ENCODE measurements around the gene RIN3. TPM values are rescaled to one million over a fixed set of nuclear protein-coding genes. Genes with fewer than 3 reads are reported as not detected.

Gene RIN3
- polyA plus RNA-seq, 6 donors from 2014 or later = 7.6 to 43.7 (median 24.5) TPM

- ATAC-seq (ENCODE audit: low read depth in 2 of 2) (no peak), DNase-seq (no peak)
- no peak overlapping the region for H3K4me3 Mint-ChIP-seq
- peaks cover 0 to 6% of the 10 kb centered on the region in 2 donors for H3K36me3 Mint-ChIP-seq
- H3K9me3 Mint-ChIP-seq = no peaks in the 10 kb centered on the region
- peaks cover 10 to 32% (median 17%) of the 10 kb centered on the region in 3 donors for H3K27me3 Mint-ChIP-seq
- H3K27ac Mint-ChIP-seq = peak overlapping the region in 1 of 6 donors; percentile 68
- H3K4me1 Mint-ChIP-seq = peaks cover 3 to 10% (median 3%) of the 10 kb centered on the region in 3 donors
These were observed 21.8 kb upstream of the RIN3 start for GRCh38 chr14:92491782-92492181.

GRCh38 chr14:92492258-92492657 lies 21.3 kb upstream of the RIN3 start:
- H3K4me1 Mint-ChIP-seq = peaks cover under 1 to 9% (median 3%) of the 10 kb centered on the region in 3 donors
- no peak for DNase-seq
- H3K9me3 Mint-ChIP-seq = no peaks in the 10 kb centered on the region
- H3K27ac Mint-ChIP-seq = peak overlapping the region in 1 of 6 donors; percentile 77
- no peak for ATAC-seq (ENCODE audit: low read depth in 2 of 2)
- peaks cover 5 to 32% (median 12%) of the 10 kb centered on the region in 3 donors for H3K27me3 Mint-ChIP-seq
- peaks cover 0 to 6% of the 10 kb centered on the region in 2 donors for H3K36me3 Mint-ChIP-seq
- no peak overlapping the region for H3K4me3 Mint-ChIP-seq

GRCh38 chr14:92493024-92493423 lies 20.6 kb upstream of the RIN3 start:
- H3K4me3 Mint-ChIP-seq = peak overlapping the region in 1 of 8 donors; percentile 66
- DNase-seq = no peak
- H3K9me3 Mint-ChIP-seq = no peaks in the 10 kb centered on the region
- no peak for ATAC-seq (ENCODE audit: low read depth in 2 of 2)
- peaks cover 5 to 32% (median 8%) of the 10 kb centered on the region in 3 donors for H3K27me3 Mint-ChIP-seq
- peaks cover 0 to 6% of the 10 kb centered on the region in 2 donors for H3K36me3 Mint-ChIP-seq
- H3K27ac Mint-ChIP-seq = peak overlapping the region in 1 of 6 donors; percentile 63
- H3K4me1 Mint-ChIP-seq = peaks cover 0 to 5% (median 3%) of the 10 kb centered on the region in 3 donors

GRCh38 chr14:92493492-92493891 lies 20.1 kb upstream of the RIN3 start:
- no peak for ATAC-seq (ENCODE audit: low read depth in 2 of 2)
- Mint-ChIP-seq H3K27ac (no peak overlapping the region), H3K4me1 (peaks cover 0 to 5% (median 3%) of the 10 kb centered on the region in 3 donors), H3K27me3 (peaks cover 5 to 32% (median 8%) of the 10 kb centered on the region in 3 donors), H3K9me3 (no peaks in the 10 kb centered on the region), H3K36me3 (peaks cover 0 to 6% of the 10 kb centered on the region in 2 donors), H3K4me3 (no peak overlapping the region)
- DNase-seq = no peak

- no peak for DNase-seq
These were observed 19.1 kb upstream of the RIN3 start for GRCh38 chr14:92494512-92494911.

GRCh38 chr14:92495027-92495426 lies 18.6 kb upstream of the RIN3 start:
- Mint-ChIP-seq H3K27ac (peak overlapping the region in 2 of 6 donors; percentile 20 to 28), H3K27me3 (peaks cover under 1 to 35% (median 2%) of the 10 kb centered on the region in 3 donors), H3K4me1 (peaks cover 0 to 5% (median 3%) of the 10 kb centered on the region in 3 donors), H3K9me3 (no peaks in the 10 kb centered on the region), H3K36me3 (peaks cover 0 to 6% of the 10 kb centered on the region in 2 donors), H3K4me3 (no peak overlapping the region)
- DNase-seq (no peak), ATAC-seq (ENCODE audit: low read depth in 2 of 2) (no peak)

More at GRCh38 chr14:92494512-92494911, 19.1 kb upstream of the RIN3 start:
- Mint-ChIP-seq H3K4me3 (no peak overlapping the region), H3K27me3 (peaks cover 5 to 32% (median 6%) of the 10 kb centered on the region in 3 donors), H3K4me1 (peaks cover 0 to 5% (median 3%) of the 10 kb centered on the region in 3 donors), H3K36me3 (peaks cover 0 to 6% of the 10 kb centered on the region in 2 donors), H3K9me3 (no peaks in the 10 kb centered on the region), H3K27ac (no peak overlapping the region)
- ATAC-seq (ENCODE audit: low read depth in 2 of 2) = no peak

- H3K4me1 Mint-ChIP-seq = peaks cover 0 to 5% (median 3%) of the 10 kb centered on the region in 3 donors
- H3K9me3 Mint-ChIP-seq = no peaks in the 10 kb centered on the region
- ATAC-seq (ENCODE audit: low read depth in 2 of 2) (no peak), DNase-seq (no peak)
- peak overlapping the region in 1 of 6 donors; percentile 18 for H3K27ac Mint-ChIP-seq
- peaks cover 0 to 6% of the 10 kb centered on the region in 2 donors for H3K36me3 Mint-ChIP-seq
- H3K27me3 Mint-ChIP-seq = peaks cover 0 to 37% (median 0%) of the 10 kb centered on the region in 3 donors
- H3K4me3 Mint-ChIP-seq = no peak overlapping the region
These were observed 17.3 kb upstream of the RIN3 start for GRCh38 chr14:92496191-92496857.

GRCh38 chr14:92497391-92497790 lies 16.2 kb upstream of the RIN3 start:
- peaks cover 0 to 3% of the 10 kb centered on the region in 2 donors for H3K36me3 Mint-ChIP-seq
- DNase-seq = no peak
- no peak for ATAC-seq (ENCODE audit: low read depth in 2 of 2)
- no peak overlapping the region for H3K27ac Mint-ChIP-seq
- H3K27me3 Mint-ChIP-seq = peaks cover 0 to 36% (median 0%) of the 10 kb centered on the region in 3 donors
- H3K9me3 Mint-ChIP-seq = no peaks in the 10 kb centered on the region
- peak overlapping the region in 1 of 8 donors; percentile 44 for H3K4me3 Mint-ChIP-seq
- H3K4me1 Mint-ChIP-seq = peaks cover 0 to 5% (median 3%) of the 10 kb centered on the region in 3 donors

- Mint-ChIP-seq H3K9me3 (no peaks in the 10 kb centered on the region), H3K4me3 (no peak overlapping the region), H3K27me3 (peaks cover 0 to 27% (median 0%) of the 10 kb centered on the region in 3 donors), H3K4me1 (peaks cover 7 to 13% (median 10%) of the 10 kb centered on the region in 3 donors), H3K27ac (no peak overlapping the region), H3K36me3 (no peaks in the 10 kb centered on the region)
- DNase-seq = no peak
- ATAC-seq (ENCODE audit: low read depth in 2 of 2) = no peak
These were observed 14.3 kb upstream of the RIN3 start for GRCh38 chr14:92499234-92499633.

- peak overlapping the region in 1 of 8 donors; percentile 76 for H3K4me3 Mint-ChIP-seq
- DNase-seq (no peak), ATAC-seq (ENCODE audit: low read depth in 2 of 2) (no peak)
- peaks cover 20 to 26% (median 21%) of the 10 kb centered on the region in 3 donors for H3K4me1 Mint-ChIP-seq
- H3K9me3 Mint-ChIP-seq = no peaks in the 10 kb centered on the region
- H3K27ac Mint-ChIP-seq = peak overlapping the region in 1 of 6 donors; percentile 42
- no peaks in the 10 kb centered on the region for H3K36me3 Mint-ChIP-seq
- peaks cover 0 to 27% (median 0%) of the 10 kb centered on the region in 3 donors for H3K27me3 Mint-ChIP-seq
These were observed 13.1 kb upstream of the RIN3 start for GRCh38 chr14:92500491-92500941.

- H3K4me1 Mint-ChIP-seq = peaks cover 26 to 34% (median 33%) of the 10 kb centered on the region in 3 donors
- no peak for ATAC-seq (ENCODE audit: low read depth in 2 of 2)
- H3K27me3 Mint-ChIP-seq = peaks cover 0 to 24% (median 0%) of the 10 kb centered on the region in 3 donors
- H3K4me3 Mint-ChIP-seq = no peak overlapping the region
- no peaks in the 10 kb centered on the region for H3K36me3 Mint-ChIP-seq
- DNase-seq = no peak
- H3K9me3 Mint-ChIP-seq = no peaks in the 10 kb centered on the region
- H3K27ac Mint-ChIP-seq = peak overlapping the region in 1 of 6 donors; percentile 61
These were observed 11.7 kb upstream of the RIN3 start for GRCh38 chr14:92501891-92502351.

GRCh38 chr14:92502541-92503286 lies 10.9 kb upstream of the RIN3 start:
- Mint-ChIP-seq H3K4me1 (peaks cover 32 to 42% (median 40%) of the 10 kb centered on the region in 3 donors), H3K27ac (peak overlapping the region in 2 of 6 donors; percentile 61 to 83), H3K9me3 (no peaks in the 10 kb centered on the region), H3K4me3 (no peak overlapping the region), H3K36me3 (no peaks in the 10 kb centered on the region), H3K27me3 (peaks cover 0 to 16% (median 0%) of the 10 kb centered on the region in 3 donors)
- ATAC-seq (ENCODE audit: low read depth in 2 of 2) (no peak), DNase-seq (no peak)

- Mint-ChIP-seq H3K9me3 (no peaks in the 10 kb centered on the region), H3K4me1 (peaks cover 42 to 52% (median 50%) of the 10 kb centered on the region in 3 donors), H3K4me3 (peak overlapping the region in 2 of 8 donors; percentile 29 to 47), H3K27me3 (peaks cover 0 to 10% (median 0%) of the 10 kb centered on the region in 3 donors), H3K27ac (peak overlapping the region in 4 of 6 donors; percentile 51 to 89 (median 75)), H3K36me3 (no peaks in the 10 kb centered on the region)
- DNase-seq (no peak), ATAC-seq (ENCODE audit: low read depth in 2 of 2) (no peak)
These were observed 9.7 kb upstream of the RIN3 start for GRCh38 chr14:92503756-92504491.

All from naive B cell (primary cell).